ENCODE measurements around the gene TPPP. TPM values are rescaled to one million over a fixed set of nuclear protein-coding genes. Genes with fewer than 3 reads are reported as not detected.

The TPPP gene
- total RNA-seq, 3 donors from 2014 or later (not counting 1 experiment from before 2014, with no cell fraction given): 0.24 to 1.3 (median 1.2) TPM

DNA sequence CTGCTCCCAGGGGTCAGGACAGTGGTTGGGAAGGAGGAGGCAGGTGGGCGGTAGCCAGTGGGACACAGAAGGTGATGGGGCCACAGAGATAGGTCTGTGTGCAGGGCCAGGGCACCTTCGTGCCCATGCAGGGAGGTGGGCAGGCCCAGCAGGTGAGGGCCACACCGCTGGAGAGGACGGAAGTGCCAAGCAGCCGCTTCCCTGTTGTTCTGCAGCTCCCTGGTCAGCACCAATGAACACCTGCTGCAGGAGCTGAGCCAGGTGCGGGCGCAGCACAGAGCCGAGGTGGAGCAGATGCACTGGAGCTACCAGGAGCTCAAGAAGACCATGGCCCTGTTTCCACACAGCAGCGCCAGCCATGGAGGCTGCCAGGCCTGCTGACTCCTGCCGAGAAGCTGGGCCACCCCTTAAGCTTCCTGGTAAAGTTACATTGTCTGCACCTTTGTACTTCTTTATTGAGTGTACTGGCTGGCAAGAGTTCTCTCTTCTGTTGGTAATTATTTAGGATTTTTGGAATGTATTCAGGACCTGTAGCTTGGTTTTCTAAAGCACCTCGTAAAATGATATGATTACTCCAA lies 40.3 kb downstream of the TPPP start:
- no peaks in the 10 kb centered on the region for H3K27me3 Mint-ChIP-seq (ENCODE audit: low read depth in 2 of 2)
- no peak overlapping the region for H3K27ac ChIP-seq (ENCODE audit: low read length)
- no peaks in the 10 kb centered on the region for H3K4me1 ChIP-seq (ENCODE audit: control insufficient read depth, insufficient read depth, low read length)
- H3K27ac Mint-ChIP-seq: peak overlapping the region in 1 of 2 donors; percentile 78
- H3K36me3 Mint-ChIP-seq: peaks cover 4% of the 10 kb centered on the region
- TF ChIP-seq, protein P1, sequence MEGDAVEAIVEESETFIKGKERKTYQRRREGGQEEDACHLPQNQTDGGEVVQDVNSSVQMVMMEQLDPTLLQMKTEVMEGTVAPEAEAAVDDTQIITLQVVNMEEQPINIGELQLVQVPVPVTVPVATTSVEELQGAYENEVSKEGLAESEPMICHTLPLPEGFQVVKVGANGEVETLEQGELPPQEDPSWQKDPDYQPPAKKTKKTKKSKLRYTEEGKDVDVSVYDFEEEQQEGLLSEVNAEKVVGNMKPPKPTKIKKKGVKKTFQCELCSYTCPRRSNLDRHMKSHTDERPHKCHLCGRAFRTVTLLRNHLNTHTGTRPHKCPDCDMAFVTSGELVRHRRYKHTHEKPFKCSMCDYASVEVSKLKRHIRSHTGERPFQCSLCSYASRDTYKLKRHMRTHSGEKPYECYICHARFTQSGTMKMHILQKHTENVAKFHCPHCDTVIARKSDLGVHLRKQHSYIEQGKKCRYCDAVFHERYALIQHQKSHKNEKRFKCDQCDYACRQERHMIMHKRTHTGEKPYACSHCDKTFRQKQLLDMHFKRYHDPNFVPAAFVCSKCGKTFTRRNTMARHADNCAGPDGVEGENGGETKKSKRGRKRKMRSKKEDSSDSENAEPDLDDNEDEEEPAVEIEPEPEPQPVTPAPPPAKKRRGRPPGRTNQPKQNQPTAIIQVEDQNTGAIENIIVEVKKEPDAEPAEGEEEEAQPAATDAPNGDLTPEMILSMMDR (IDR thresholded peaks at IDR 0.05): no peak
- peak overlapping the region; percentile 65 for H3K4me3 Mint-ChIP-seq
- H3K4me1 Mint-ChIP-seq: no peaks in the 10 kb centered on the region
- no peak for DNase-seq
- WGBS (ENCODE audit: insufficient coverage): 98% methylated on average over 10 of the region's 11 CpGs
- no peaks in the 10 kb centered on the region for H3K27me3 ChIP-seq (ENCODE audit: control insufficient read depth, insufficient read depth, low read length)
- intact Hi-C loops (cut with micrococcal nuclease): no loop called here
- H3K36me3 ChIP-seq (ENCODE audit: control insufficient read depth, insufficient read depth, low read length): peaks cover 9% of the 10 kb centered on the region
- no peak for ATAC-seq
- H3K9me3 ChIP-seq (ENCODE audit: control insufficient read depth, insufficient read depth, low read length): peaks cover 21% of the 10 kb centered on the region
- no peak overlapping the region for H3K4me3 ChIP-seq (ENCODE audit: low read length)
- H3K9me3 Mint-ChIP-seq: no peaks in the 10 kb centered on the region

DNA sequence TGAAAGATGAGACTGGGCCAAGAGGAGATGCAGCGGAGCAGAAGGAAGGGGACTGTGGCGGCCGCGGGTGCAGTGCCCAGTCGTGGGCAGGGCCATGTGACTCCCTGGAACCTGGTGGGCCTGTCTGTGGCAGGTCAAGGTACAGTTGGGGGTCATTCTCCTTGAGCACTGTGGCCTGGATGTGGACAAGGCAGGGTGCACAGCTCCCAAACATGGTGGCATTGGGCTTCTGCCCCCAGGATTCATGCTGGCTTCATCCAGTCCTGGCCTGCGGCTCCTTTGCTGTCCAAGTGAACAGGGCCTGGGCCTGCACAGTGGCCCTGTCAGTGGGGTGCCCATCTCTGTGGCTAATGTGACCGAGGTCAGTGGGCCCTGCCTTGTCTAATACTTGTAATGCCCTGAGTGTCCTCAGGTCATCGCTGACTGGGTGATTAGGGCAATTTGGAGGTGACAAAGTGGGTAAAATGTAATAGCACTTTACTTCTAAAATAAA lies 41.1 kb downstream of the TPPP start:
- Mint-ChIP-seq H3K4me3 (peak overlapping the region; percentile 28), H3K4me1 (peaks cover 0 to 2% of the 10 kb centered on the region in 2 donors)

DNA sequence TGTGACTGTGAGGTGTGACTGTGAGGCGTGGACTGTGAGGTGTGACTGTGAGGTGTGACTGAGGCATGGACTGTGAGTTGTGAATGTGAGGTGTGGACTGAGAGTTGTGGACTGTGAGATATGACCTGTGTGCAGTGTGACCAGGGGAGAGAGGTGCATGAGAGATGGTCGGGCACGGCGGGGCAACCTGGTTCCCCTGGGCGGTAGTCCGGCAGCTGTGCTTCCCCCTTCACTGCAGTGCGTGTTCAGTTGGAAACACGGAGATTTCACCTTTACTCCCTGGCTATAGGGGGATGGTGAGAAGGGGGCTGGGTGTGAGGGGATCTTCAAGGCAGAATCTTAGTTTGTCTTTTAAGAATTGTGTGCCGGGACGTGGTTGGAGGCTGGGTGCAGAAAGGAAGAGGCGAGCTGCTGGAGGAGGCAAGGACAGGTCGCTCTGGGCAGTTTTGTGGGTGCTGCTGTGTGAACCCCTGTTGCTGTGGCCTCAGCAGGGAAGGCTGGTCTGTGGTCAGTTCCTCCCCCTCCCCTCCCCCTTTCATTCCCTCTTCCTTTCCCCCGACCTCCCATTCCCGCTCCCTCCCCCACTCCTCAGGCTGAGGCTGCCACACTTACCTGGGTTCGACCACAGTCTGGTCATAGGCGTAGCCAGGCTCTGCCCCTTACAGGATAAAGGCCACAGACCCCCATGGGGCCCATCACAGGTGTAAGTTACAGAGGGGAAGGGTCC lies 41.7 kb downstream of the TPPP start:
- Mint-ChIP-seq H3K27me3 (ENCODE audit: low read depth in 2 of 2) (no peaks in the 10 kb centered on the region), H3K9me3 (no peaks in the 10 kb centered on the region), H3K27ac (no peak overlapping the region), H3K4me3 (no peak overlapping the region), H3K4me1 (peaks cover 0 to 5% of the 10 kb centered on the region in 2 donors), H3K36me3 (no peaks in the 10 kb centered on the region)
- Histone ChIP-seq H3K27me3 (ENCODE audit: control insufficient read depth, insufficient read depth, low read length) (no peaks in the 10 kb centered on the region), H3K36me3 (ENCODE audit: control insufficient read depth, insufficient read depth, low read length) (peaks cover 8% of the 10 kb centered on the region), H3K27ac (ENCODE audit: low read length) (peak overlapping the region; percentile 52), H3K4me1 (ENCODE audit: control insufficient read depth, insufficient read depth, low read length) (no peaks in the 10 kb centered on the region), H3K9me3 (ENCODE audit: control insufficient read depth, insufficient read depth, low read length) (peaks cover 25% of the 10 kb centered on the region), H3K4me3 (ENCODE audit: low read length) (no peak overlapping the region)
- no peak for ATAC-seq
- TF ChIP-seq, protein P1 (IDR thresholded peaks at IDR 0.05): no peak
- intact Hi-C loops (cut with micrococcal nuclease): no loop called here
- DNase-seq: no peak
- WGBS (ENCODE audit: insufficient coverage): 95% methylated on average over 12 of the region's 16 CpGs

More for the DNA sequence above, 41.1 kb downstream of the TPPP start:
- Mint-ChIP-seq H3K27me3 (ENCODE audit: low read depth in 2 of 2) (no peaks in the 10 kb centered on the region), H3K9me3 (no peaks in the 10 kb centered on the region), H3K36me3 (no peaks in the 10 kb centered on the region), H3K27ac (peak overlapping the region in 1 of 2 donors; percentile 78)
- intact Hi-C loops (cut with micrococcal nuclease): no loop called here
- ATAC-seq (no peak), DNase-seq (peak in 1 of 2 donors; percentile 9)
- Histone ChIP-seq H3K9me3 (ENCODE audit: control insufficient read depth, insufficient read depth, low read length) (peaks cover 25% of the 10 kb centered on the region), H3K27me3 (ENCODE audit: control insufficient read depth, insufficient read depth, low read length) (no peaks in the 10 kb centered on the region), H3K4me3 (ENCODE audit: low read length) (no peak overlapping the region), H3K36me3 (ENCODE audit: control insufficient read depth, insufficient read depth, low read length) (peaks cover 7% of the 10 kb centered on the region), H3K27ac (ENCODE audit: low read length) (no peak overlapping the region), H3K4me1 (ENCODE audit: control insufficient read depth, insufficient read depth, low read length) (no peaks in the 10 kb centered on the region)
- TF ChIP-seq, protein P1 (IDR thresholded peaks at IDR 0.05): no peak
- WGBS (ENCODE audit: insufficient coverage): 98% methylated on average over 7 of the region's 8 CpGs
